ENCODE results near the gene GABRQ.

Gene GABRQ

GRCh38 chrX:152637649-152638442 is at the start of gene GABRQ:
GABRQ (plus strand) TSS chrX:152637895; CDS start chrX:152638203, 308 bp downstream.
- peak; percentile 94 for DNase-seq

DNA sequence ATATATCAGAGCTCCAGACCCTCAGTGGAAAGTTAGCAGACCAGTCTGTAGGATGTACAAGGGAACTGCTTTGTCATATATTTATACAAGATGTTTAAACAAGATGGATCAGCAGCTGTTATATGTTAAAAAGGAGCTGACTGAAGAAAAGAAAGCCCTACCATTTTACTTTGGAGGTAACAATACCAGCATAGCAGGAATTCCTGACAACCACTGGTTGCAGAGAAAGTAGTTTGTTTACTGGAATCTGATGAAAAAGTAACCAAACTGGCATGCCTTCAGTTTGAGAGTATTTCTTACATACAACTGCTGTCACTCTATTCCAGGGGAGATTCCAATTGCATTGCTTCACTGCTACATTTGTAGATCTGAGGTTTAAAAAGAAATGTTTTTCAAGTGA is 49.5 kb upstream of the GABRQ start:
- DNase-seq, result no peak

- peak; percentile 86 for DNase-seq
These were observed 36.7 kb upstream of the GABRQ start for GRCh38 chrX:152600853-152601633.

- DNase-seq, result peak; percentile 8
These were observed 35.7 kb upstream of the GABRQ start for GRCh38 chrX:152601848-152602616.

- peak; percentile 15 for DNase-seq
These were observed 22.9 kb upstream of the GABRQ start for GRCh38 chrX:152614791-152615190.

DNA sequence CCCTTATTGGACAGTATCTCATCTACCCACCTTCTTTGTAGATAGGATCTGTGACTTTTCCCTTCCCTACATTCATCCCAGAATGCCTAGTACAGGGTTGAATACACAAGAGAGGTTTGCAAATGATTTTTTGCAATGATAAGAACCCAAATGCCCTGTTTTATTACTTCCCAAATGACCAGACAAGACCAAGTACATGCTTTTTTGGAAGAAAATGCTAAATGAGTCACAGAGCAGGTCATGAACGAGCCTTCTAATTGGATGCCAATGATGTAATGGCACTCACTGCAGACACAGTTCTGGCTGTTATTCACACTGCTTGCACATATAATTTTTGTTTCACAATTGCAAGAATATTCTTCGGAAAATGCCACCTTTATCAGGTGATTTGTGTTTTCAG is 17.8 kb upstream of the GABRQ start:
- no peak for DNase-seq

DNA sequence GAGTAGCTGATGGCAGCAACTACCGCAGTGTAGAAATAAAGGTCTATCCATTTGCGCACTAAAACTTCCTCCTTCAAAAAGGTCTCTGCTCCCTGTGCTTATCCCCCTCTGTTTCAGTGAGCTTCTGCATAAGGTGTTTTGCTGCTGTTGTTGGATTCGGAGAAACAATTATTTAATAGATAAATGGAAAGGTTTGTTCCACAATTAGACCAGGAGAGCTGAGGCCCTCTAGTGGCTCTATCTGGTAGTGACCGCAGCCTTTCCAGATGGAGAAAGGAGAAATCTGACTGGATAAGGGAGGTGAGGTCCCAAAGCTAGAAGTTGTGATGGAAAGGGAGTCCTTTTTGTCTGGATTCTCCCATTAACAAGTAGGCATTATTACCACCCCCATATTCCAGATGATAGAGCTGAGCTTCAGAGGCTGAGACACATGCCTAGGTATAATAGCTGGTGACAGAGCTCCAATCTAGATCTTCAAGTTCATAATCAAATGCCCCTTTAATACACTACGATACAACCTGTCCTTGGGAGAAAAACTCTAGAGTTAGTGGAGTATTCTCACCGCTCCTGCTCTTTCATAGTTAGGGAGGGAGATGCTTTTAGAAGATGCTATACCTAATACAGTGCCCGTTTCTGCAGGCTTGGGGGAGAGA is 5.1 kb upstream of the GABRQ start:
- peak; percentile 23 for DNase-seq

GRCh38 chrX:152635941-152636340 is 1.8 kb upstream of the GABRQ start:
- DNase-seq, result peak; percentile 64

- no peak for DNase-seq
These were observed 779 bp downstream of the GABRQ start for GRCh38 chrX:152638443-152638904.

GRCh38 chrX:152639426-152639825 is 1.7 kb downstream of the GABRQ start:
- DNase-seq, result no peak

DNA sequence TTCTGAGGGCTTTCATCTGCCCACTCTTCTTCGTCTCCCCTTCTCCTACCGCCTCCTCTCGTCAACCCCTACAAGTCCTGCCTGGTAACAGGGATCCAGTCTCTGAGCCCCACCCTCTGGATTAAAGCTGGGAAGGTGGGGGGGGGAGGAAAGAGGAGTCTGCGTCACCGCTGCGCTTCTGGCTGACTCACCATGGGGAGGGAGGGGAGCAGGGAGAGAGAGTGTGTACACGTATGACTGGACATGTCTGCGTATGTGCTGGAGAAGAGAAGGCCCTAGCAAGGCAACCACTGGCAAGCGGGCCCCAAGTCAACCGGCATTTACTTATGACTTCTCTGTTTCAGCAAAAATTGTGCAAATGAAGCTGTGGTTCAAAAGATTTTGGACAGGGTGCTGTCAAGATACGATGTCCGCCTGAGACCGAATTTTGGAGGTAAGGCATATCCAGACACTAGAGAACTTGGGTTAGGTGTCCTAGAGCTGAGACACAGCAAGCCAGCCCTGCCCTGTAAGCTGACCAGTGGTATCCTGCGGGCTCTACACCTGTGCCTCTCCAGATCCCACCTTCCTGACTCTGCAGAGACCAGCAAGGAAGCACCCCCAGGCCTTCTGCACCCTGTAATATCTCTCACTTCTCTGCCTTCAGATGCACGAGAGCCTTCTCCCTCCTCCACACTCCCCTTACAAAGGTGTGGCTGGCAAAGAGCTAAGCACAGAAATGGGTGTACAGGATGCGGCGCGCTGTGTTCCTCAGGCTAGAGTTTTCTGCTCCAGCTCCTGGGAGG is 2.5 kb downstream of the GABRQ start:
- no peak for DNase-seq

GRCh38 chrX:152641256-152641875 is 3.7 kb downstream of the GABRQ start:
- DNase-seq, result no peak

DNA sequence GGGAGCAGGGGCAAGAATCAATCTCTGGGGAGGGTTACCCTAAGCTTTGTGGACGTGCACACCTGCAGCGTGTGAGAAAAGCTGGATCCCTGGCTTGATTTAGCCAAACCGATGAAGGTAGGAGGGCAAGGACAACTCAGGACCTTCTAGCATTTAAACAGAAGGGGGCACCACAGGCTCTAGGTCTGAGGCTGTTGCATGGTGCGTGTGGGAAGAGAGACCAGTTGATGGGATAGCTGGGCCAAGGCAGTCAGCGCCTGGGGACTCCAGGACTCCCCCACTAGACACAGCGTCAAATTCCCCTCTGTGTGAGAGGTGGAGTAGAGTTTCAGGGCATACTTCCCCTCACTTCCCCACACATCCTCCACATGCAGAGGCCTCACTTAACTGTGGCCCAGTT is 4.3 kb downstream of the GABRQ start:
- DNase-seq, result no peak

DNA sequence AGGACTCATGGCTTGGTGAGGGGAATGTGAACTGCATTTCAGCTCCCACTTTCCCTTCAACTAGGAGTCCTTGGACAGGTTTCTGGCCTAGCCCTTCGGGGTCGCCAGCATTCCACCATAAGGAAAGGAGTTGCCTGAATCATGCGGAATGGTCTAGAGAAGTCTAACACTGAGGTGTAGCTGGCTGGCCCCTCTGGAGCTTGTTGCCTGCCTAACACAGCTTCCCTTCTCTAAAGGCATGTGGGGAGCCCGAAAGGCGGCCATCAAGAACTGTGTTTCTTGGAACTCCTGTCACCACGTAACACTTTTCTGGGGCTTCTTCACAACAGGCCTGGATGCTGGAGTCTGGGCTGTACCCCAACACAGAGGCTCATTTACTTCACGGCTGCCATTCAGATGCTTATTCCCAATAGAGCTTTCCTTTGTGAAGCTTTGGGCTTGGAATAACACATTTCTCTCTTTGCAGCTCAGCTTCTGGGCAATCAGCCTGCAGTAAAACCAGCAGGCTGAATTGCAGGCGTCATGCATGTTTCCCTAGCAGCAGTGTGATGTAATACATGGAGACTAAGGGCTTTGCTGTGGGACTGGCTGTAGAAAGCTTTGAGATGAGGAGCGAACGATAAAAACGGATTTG is 5.4 kb downstream of the GABRQ start:
- DNase-seq, result no peak

- no peak for DNase-seq
These were observed 9.3 kb downstream of the GABRQ start for GRCh38 chrX:152646961-152647360.

DNA sequence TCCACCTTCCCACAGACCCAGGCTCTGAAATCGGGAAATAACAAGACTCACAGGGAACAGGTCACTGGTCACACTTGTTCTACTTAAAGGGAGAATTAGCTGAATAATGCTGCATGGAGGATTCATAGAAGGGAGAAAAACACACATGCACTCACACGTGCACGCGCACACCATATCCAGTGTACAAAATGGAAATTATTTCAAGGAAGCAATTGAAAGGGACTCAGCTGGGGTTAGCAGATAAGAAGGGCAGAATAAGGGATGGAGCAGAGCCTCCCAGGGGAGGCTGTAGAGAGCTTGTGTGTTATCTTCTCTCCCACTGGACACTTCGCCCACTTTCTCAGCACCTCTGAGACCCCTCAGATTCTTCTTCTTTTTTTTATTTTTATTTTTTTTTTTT is 10.3 kb downstream of the GABRQ start:
- no peak for DNase-seq

DNA sequence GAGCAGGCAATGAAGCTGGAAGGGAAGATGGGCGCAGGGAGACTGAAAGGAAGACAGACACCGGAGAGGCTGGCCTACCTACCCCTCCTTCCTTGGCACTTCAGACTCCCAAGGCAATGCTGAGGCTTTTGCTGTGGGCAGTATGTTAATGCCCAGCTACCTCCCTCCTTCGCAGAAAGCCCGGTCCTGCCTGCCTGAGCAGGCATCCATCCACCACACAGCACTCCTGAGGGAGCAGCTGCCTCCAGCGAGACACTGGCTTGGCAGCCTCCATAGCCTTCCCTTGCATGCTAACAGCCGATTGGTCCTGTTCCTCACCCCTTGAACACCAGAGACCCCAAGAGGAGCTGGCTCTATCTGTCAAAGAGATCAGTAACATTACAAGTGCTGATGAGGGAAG is 14.4 kb downstream of the GABRQ start:
- no peak for DNase-seq

DNA sequence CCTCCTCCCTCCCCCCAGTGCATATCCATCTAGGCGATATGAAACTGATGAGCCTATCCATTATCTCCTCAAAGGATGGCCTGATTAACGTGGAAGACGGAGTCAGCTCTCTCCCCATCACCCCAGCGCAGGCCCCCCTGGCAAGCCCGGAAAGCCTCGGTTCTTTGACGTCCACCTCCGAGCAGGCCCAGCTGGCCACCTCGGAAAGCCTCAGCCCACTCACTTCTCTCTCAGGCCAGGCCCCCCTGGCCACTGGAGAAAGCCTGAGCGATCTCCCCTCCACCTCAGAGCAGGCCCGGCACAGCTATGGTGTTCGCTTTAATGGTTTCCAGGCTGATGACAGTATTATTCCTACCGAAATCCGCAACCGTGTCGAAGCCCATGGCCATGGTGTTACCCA is 14.8 kb downstream of the GABRQ start:
- DNase-seq, result no peak

GRCh38 chrX:152656087-152656486 is 18.4 kb downstream of the GABRQ start:
- DNase-seq, result no peak

- DNase-seq, result no peak
These were observed 19.2 kb downstream of the GABRQ start for GRCh38 chrX:152656890-152657289.

- no peak for DNase-seq
These were observed 20.6 kb downstream of the GABRQ start for GRCh38 chrX:152658302-152658701.
